A549 (cell line): ENCODE data around the gene FBXO34. TPM values are rescaled to one million over a fixed set of nuclear protein-coding genes. Genes with fewer than 3 reads are reported as not detected.

ENCODE experiments used
- ATAC-seq, 2 experiments: fragments of 200-7000 bp in 1 of 2; fragments of >200 bp in 1 of 2; cut with Nextera tagmentation in 1 of 2; cut with Tn5 transposase in 1 of 2; 3 replicates each; pipeline versions ENCODE4 v1.8.0 to v1.9.1; 2018 to 2020; ENCODE audit warnings: mild to moderate bottlenecking in 1 of 2, moderate library complexity in 1 of 2
- CTCF ChIA-PET: fragments of 300-600 bp; sonication (Branson Sonifier 250); formaldehyde crosslinking; extraction: SDS; loops from one replicate; lab custom pipeline; 2021; ENCODE audit warnings: antibody characterized with exemption, inconsistent platforms; lab: Yijun Ruan, JAX
- POLR2A ChIA-PET: fragments of 350-600 bp; formaldehyde crosslinking; extraction: SDS; loops from one replicate; lab custom pipeline; 2021; ENCODE audit warnings: antibody characterized with exemption, inconsistent platforms; lab: Yijun Ruan, JAX
- DNase-seq, 2 experiments: peaks; one replicate each; pipeline versions ENCODE4 v3.0.0 to v3.0.0-alpha.2; 2011 to 2016; ENCODE audit warnings: low read depth in 1 of 2, low spot score in 1 of 2
- FAIRE-seq: peaks from 2 replicates; lab custom pipeline; 2011; peaks lifted over from hg19 to GRCh38; lab: Jason Lieb, UNC
- H3K27ac ChIP-seq, 2 experiments: fragments of >200 bp; sonication (Bioruptor Twin); formaldehyde crosslinking; 3 replicates each; pipeline ENCODE4 v1.5.1; 2016 to 2017
- H3K4me1 ChIP-seq: fragments of >200 bp; sonication (Bioruptor Twin); formaldehyde crosslinking; 3 replicates; pipeline ENCODE4 v1.6.1; 2016
- H3K4me2 ChIP-seq: fragments of >200 bp; sonication (Bioruptor Twin); formaldehyde crosslinking; 3 replicates; pipeline ENCODE4 v1.6.1; 2016
- H3K4me3 ChIP-seq: fragments of >200 bp; sonication (Bioruptor Twin); formaldehyde crosslinking; 3 replicates; pipeline ENCODE4 v1.5.1; 2016
- H3K9me3 ChIP-seq: fragments of >200 bp; sonication (Bioruptor Twin); formaldehyde crosslinking; 3 replicates; pipeline ENCODE4 v1.6.1; 2016
- ATOH8 ChIP-seq: fragments of 250-450 bp; sonication (Bioruptor Pico); IDR thresholded peaks from 2 replicates; pipeline ENCODE4 v1.5.0; 2020; ENCODE audit warnings: low read depth, mild to moderate bottlenecking, moderate library complexity
- CBX2 ChIP-seq: fragments of 200-600 bp; sonication (generic); IDR thresholded peaks from 2 replicates; pipeline ENCODE4 v1.6.1; 2016; ENCODE audit warnings: low read depth, mild to moderate bottlenecking, borderline replicate concordance
- CHD2 ChIP-seq: fragments of 150-350 bp; IDR thresholded peaks from 2 replicates; pipeline ENCODE4 v1.6.1; 2014; ENCODE audit warnings: low read length; ENCODE audit not compliant: partially characterized antibody
- CHD4 ChIP-seq: fragments of 200-600 bp; sonication (generic); IDR thresholded peaks from 2 replicates; pipeline ENCODE4 v1.6.1; 2016; ENCODE audit warnings: antibody characterized with exemption, mild to moderate bottlenecking, borderline replicate concordance
- EHF ChIP-seq: fragments of 250-450 bp; sonication (Bioruptor Pico); IDR thresholded peaks from 2 replicates; pipeline ENCODE4 v1.5.0; 2020; ENCODE audit warnings: mild to moderate bottlenecking
- FOSB ChIP-seq: fragments of 250-450 bp; sonication (Bioruptor Pico); IDR thresholded peaks from 2 replicates; pipeline ENCODE4 v1.5.0; 2020; ENCODE audit warnings: mild to moderate bottlenecking, moderate library complexity
- GATA3 ChIP-seq: IDR thresholded peaks from 2 replicates; pipeline ENCODE4 v1.6.1; 2012; ENCODE audit warnings: borderline replicate concordance
- HOXA7 ChIP-seq: fragments of 250-450 bp; sonication (Bioruptor Pico); IDR thresholded peaks from 2 replicates; pipeline ENCODE4 v1.5.0; 2020; ENCODE audit warnings: mild to moderate bottlenecking, moderate library complexity
- JUN ChIP-seq, 2 experiments: fragments of >200 bp; sonication (Bioruptor Twin); formaldehyde crosslinking; IDR thresholded peaks; 2 replicates in 1 of 2; 3 replicates in 1 of 2; pipeline ENCODE4 v1.6.1; 2016 to 2017
- KDM1A ChIP-seq: fragments of 200-600 bp; sonication (generic); IDR thresholded peaks from 2 replicates; pipeline ENCODE4 v1.6.1; 2016; ENCODE audit warnings: low read depth, mild to moderate bottlenecking
- KDM5A ChIP-seq: fragments of 200-600 bp; sonication (generic); IDR thresholded peaks from 2 replicates; pipeline ENCODE4 v1.6.1; 2016; ENCODE audit warnings: antibody characterized with exemption, mild to moderate bottlenecking
- MAZ ChIP-seq: fragments of 150-350 bp; IDR thresholded peaks from 2 replicates; pipeline ENCODE4 v1.6.1; 2014; ENCODE audit warnings: antibody characterized with exemption, low read depth, low read length, borderline replicate concordance
- NFE2L2 ChIP-seq: fragments of 150-350 bp; conservative IDR thresholded peaks from 2 replicates; pipeline ENCODE4 v1.6.1; 2014; ENCODE audit warnings: low read length
- NR3C1 ChIP-seq: fragments of >200 bp; sonication (Bioruptor Twin); formaldehyde crosslinking; IDR thresholded peaks from 3 replicates; pipeline ENCODE4 v1.6.1; 2017
- POLR2AphosphoS2 ChIP-seq: conservative IDR thresholded peaks from 2 replicates; pipeline ENCODE4 v1.6.1; 2012; ENCODE audit warnings: low read length, improper control_type of control experiment, inconsistent platforms
- RCOR1 ChIP-seq: fragments of 150-350 bp; IDR thresholded peaks from 2 replicates; pipeline ENCODE4 v1.6.1; 2014; ENCODE audit warnings: antibody characterized with exemption, low read length, low read depth
- SMC3 ChIP-seq: fragments of >200 bp; sonication (Bioruptor Twin); formaldehyde crosslinking; IDR thresholded peaks from 3 replicates; pipeline ENCODE4 v1.6.1; 2018; ENCODE audit warnings: inconsistent platforms
- SREBF2 ChIP-seq: fragments of 450-650 bp; IDR thresholded peaks from 2 replicates; pipeline ENCODE4 v1.6.1; 2014; ENCODE audit warnings: mild to moderate bottlenecking, moderate library complexity
- TFCP2L1 ChIP-seq: fragments of 250-450 bp; sonication (Bioruptor Pico); IDR thresholded peaks from 2 replicates; pipeline ENCODE4 v1.5.0; 2021; ENCODE audit warnings: mild to moderate bottlenecking
- TP53 ChIP-seq: fragments of 250-450 bp; sonication (Bioruptor Pico); IDR thresholded peaks from 2 replicates; pipeline ENCODE4 v1.5.0; 2021; ENCODE audit warnings: mild to moderate bottlenecking, moderate library complexity
- USF2 ChIP-seq: fragments of 450-650 bp; IDR thresholded peaks from 2 replicates; pipeline ENCODE4 v1.6.1; 2014; ENCODE audit warnings: antibody characterized with exemption
- ZSCAN20 ChIP-seq: fragments of 250-450 bp; sonication (Bioruptor Pico); IDR thresholded peaks from 2 replicates; pipeline ENCODE4 v1.8.0; 2022; ENCODE audit warnings: mild to moderate bottlenecking, moderate library complexity
- WGBS: methylation state at CpG from one replicate; pipeline ENCODE4 v1.1.6; 2017; ENCODE audit errors: missing lambda C conversion rate; 5-methylcytosine and 5-hydroxymethylcytosine counted together
- polyA plus RNA-seq, 4 experiments: library from polyadenylated mRNA; depleted of rRNA in 3 of 4; stranded (reverse); fragments of >200 nt; fragmentation: RNase III in 1 of 4; extraction: RNeasy Plus Mini Kit Qiagen cat#74134 plus additional on column Dnase treatment in 1 of 4; gene quantifications; 2 replicates in 3 of 4; 3 replicates in 1 of 4; pipeline ENCODE4 v1.2.3, GENCODE V29; 2011 to 2017
- TF ChIP-seq, protein P1 (sequence below): IDR thresholded peaks from 2 replicates; pipeline ENCODE4 v1.6.1; 2012; ENCODE audit warnings: low read depth, borderline replicate concordance

The FBXO34 gene
- polyA plus RNA-seq, 2 of the 4 experiments (the other 2 are of a cell fraction) = 15.4 to 28.0 TPM

DNA sequence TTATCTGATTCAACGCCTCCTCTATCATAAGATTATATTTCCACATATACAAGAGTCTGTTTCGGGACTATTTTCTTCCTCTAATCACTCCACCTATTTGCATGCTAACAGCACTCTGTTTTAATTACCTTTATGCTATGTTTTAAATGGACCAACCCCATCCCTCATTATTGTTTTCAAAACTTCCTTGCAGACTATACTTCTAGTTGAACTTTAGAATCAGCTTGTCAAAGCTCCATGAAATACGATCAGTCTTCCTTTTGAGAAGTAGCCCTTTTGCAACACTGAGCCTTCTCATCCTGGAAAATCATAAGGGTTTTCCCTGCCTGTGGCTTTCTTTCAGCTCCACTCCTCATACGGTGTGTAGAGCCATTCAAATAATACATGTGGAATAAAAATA is 103.5 kb downstream of the FBXO34 start (continued):
- TF ChIP-seq CBX2 (no peak), ATOH8 (no peak), HOXA7 (no peak), TFCP2L1 (CRISPR knock-in tag) (no peak), RCOR1 (no peak)

DNA sequence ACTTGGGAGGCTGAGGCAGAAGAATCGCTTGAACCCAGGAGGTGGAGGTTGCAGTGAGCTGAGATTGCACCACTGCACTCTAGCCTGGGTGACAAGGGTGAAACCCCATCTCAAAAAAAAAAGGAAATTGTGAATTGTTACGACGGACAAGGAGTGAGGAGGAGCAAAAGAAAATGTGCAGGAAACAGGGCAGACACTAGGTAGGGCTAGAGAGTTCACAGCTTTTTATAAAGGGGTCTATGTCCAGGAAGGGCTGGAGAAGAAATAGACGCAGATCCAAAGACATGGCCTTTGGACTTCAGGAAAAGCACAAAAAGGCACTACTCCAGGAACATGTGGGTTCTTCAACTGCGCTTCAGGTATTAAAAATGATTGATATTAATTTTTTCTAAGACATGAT is 106.0 kb downstream of the FBXO34 start:
- Histone ChIP-seq H3K27ac (no peak overlapping the region), H3K4me3 (no peak overlapping the region), H3K9me3 (no peaks in the 10 kb centered on the region), H3K4me2 (no peak overlapping the region), H3K4me1 (no peaks in the 10 kb centered on the region)
- DNase-seq = no peak
- POLR2A ChIA-PET = no interaction called here
- TF ChIP-seq SMC3 = no peak
- TF ChIP-seq, protein P1, sequence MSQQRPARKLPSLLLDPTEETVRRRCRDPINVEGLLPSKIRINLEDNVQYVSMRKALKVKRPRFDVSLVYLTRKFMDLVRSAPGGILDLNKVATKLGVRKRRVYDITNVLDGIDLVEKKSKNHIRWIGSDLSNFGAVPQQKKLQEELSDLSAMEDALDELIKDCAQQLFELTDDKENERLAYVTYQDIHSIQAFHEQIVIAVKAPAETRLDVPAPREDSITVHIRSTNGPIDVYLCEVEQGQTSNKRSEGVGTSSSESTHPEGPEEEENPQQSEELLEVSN = no peak
- no peak for TF ChIP-seq TFCP2L1 (CRISPR knock-in tag)
- TF ChIP-seq TP53 = no peak
- TF ChIP-seq SREBF2 = no peak
- no peak for TF ChIP-seq GATA3
- TF ChIP-seq CHD2 = no peak
- no peak for TF ChIP-seq POLR2AphosphoS2
- TF ChIP-seq CHD4 = no peak
- TF ChIP-seq RCOR1 = no peak
- no peak for TF ChIP-seq NR3C1
- no peak for TF ChIP-seq EHF (CRISPR knock-in tag)
- TF ChIP-seq NFE2L2 = no peak
- no peak for TF ChIP-seq ZSCAN20 (CRISPR knock-in tag)
- no peak for TF ChIP-seq JUN (IDR thresholded peaks at IDR 0.05)
- TF ChIP-seq USF2 = no peak
- TF ChIP-seq KDM5A = no peak
- TF ChIP-seq MAZ = no peak
- TF ChIP-seq KDM1A = no peak
- WGBS = 95% methylated on average over 5 of the region's 5 CpGs
- no peak for FAIRE-seq
- CTCF ChIA-PET = interaction anchor here (1.3 kb wide), 1 partner anchor 23 kb away, joined by 4 read pairs; no protein-coding TSS in a partner anchor
- ATAC-seq = no peak

DNA sequence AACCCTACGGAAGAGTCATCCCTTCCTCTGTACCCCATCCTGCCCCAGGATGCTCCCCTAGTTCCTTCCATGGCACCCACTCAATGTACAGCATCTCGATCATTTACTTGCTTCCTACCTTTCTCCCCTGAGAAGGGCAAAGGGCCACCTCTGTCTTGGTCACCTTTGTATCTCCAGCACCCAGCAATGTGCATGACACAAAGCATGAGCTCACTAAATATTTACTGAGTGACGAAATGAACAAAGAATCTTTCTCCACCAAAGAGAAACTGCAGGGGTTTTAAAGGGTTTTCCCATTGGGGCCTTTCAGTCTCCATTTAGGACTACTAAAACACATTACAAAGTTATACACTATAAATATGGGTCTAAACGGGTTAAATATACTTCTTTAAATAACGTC is 109.8 kb downstream of the FBXO34 start:
- Histone ChIP-seq H3K4me3 (no peak overlapping the region), H3K4me2 (no peak overlapping the region), H3K4me1 (peaks cover 8% of the 10 kb centered on the region; the same call in 2 of the 3 replicates), H3K9me3 (no peaks in the 10 kb centered on the region), H3K27ac (no peak overlapping the region)
- TF ChIP-seq FOSB (CRISPR knock-in tag) = no peak
- no peak for TF ChIP-seq USF2
- DNase-seq (no peak), FAIRE-seq (no peak), ATAC-seq (no peak)
- CTCF ChIA-PET = interaction anchor here (1.4 kb wide), 1 partner anchor 111 kb away, joined by 4 read pairs; no protein-coding TSS in a partner anchor
- POLR2A ChIA-PET = no interaction called here
- WGBS = 59% methylated on average over 5 of the region's 5 CpGs
